ENCODE results near the gene IL25. TPM values are rescaled to one million over a fixed set of nuclear protein-coding genes. Genes with fewer than 3 reads are reported as not detected.
"Not testable (repeated sequence)": the region's sequence is repeated elsewhere in the genome, so short reads cannot be mapped to it uniquely, and the experiment has no call there.

IL25 gene
- total RNA-seq, 1 donor from 2014 or later = not detected

- no peak overlapping the region for H3K27ac Mint-ChIP-seq (ENCODE audit: unreplicated experiment)
- no peak overlapping the region for H3K4me3 Mint-ChIP-seq (ENCODE audit: unreplicated experiment)
- peaks cover 20% of the 10 kb centered on the region for H3K4me1 Mint-ChIP-seq (ENCODE audit: unreplicated experiment)
- peaks cover 5% of the 10 kb centered on the region for H3K27me3 Mint-ChIP-seq (ENCODE audit: unreplicated experiment)
- peaks cover 13% of the 10 kb centered on the region for H3K36me3 Mint-ChIP-seq (ENCODE audit: low read depth, unreplicated experiment)
- no peak for TF ChIP-seq CTCF (IDR thresholded peaks at IDR 0.05; ENCODE audit: unreplicated experiment)
- DNase-seq (ENCODE audit: low spot score) = no peak
- H3K9me3 Mint-ChIP-seq (ENCODE audit: unreplicated experiment) = no peaks in the 10 kb centered on the region
Measured at GRCh38 chr14:23389396-23389795, 16.8 kb downstream of the IL25 start.

- H3K4me3 Mint-ChIP-seq (ENCODE audit: unreplicated experiment); DNase-seq (ENCODE audit: low spot score); H3K27me3 Mint-ChIP-seq (ENCODE audit: unreplicated experiment); H3K9me3 Mint-ChIP-seq (ENCODE audit: unreplicated experiment); H3K36me3 Mint-ChIP-seq (ENCODE audit: low read depth, unreplicated experiment); H3K27ac Mint-ChIP-seq (ENCODE audit: unreplicated experiment): not testable (repeated sequence)
- H3K4me1 Mint-ChIP-seq (ENCODE audit: unreplicated experiment) = peaks cover 20% of the 10 kb centered on the region
Measured at GRCh38 chr14:23389871-23390270, 17.3 kb downstream of the IL25 start.

- TF ChIP-seq CTCF (IDR thresholded peaks at IDR 0.05; ENCODE audit: unreplicated experiment) = no peak
- Mint-ChIP-seq H3K36me3 (ENCODE audit: low read depth, unreplicated experiment) (no peaks in the 10 kb centered on the region), H3K27ac (ENCODE audit: unreplicated experiment) (no peak overlapping the region), H3K4me3 (ENCODE audit: unreplicated experiment) (no peak overlapping the region), H3K27me3 (ENCODE audit: unreplicated experiment) (peaks cover 7% of the 10 kb centered on the region), H3K9me3 (ENCODE audit: unreplicated experiment) (no peaks in the 10 kb centered on the region), H3K4me1 (ENCODE audit: unreplicated experiment) (peaks cover 20% of the 10 kb centered on the region)
- no peak for DNase-seq (ENCODE audit: low spot score)
Measured at GRCh38 chr14:23392613-23393012, 20.0 kb downstream of the IL25 start.

GRCh38 chr14:23396126-23396525, 23.5 kb downstream of the IL25 start:
- TF ChIP-seq CTCF (IDR thresholded peaks at IDR 0.05; ENCODE audit: unreplicated experiment) = no peak
- DNase-seq (ENCODE audit: low spot score) = no peak
- no peaks in the 10 kb centered on the region for H3K9me3 Mint-ChIP-seq (ENCODE audit: unreplicated experiment)
- no peaks in the 10 kb centered on the region for H3K36me3 Mint-ChIP-seq (ENCODE audit: low read depth, unreplicated experiment)
- H3K27ac Mint-ChIP-seq (ENCODE audit: unreplicated experiment) = no peak overlapping the region
- H3K4me3 Mint-ChIP-seq (ENCODE audit: unreplicated experiment) = no peak overlapping the region
- peaks cover 9% of the 10 kb centered on the region for H3K4me1 Mint-ChIP-seq (ENCODE audit: unreplicated experiment)
- H3K27me3 Mint-ChIP-seq (ENCODE audit: unreplicated experiment) = peaks cover 7% of the 10 kb centered on the region

GRCh38 chr14:23396781-23397407, 24.3 kb downstream of the IL25 start:
- no peak for TF ChIP-seq CTCF (IDR thresholded peaks at IDR 0.05; ENCODE audit: unreplicated experiment)
- Mint-ChIP-seq H3K9me3 (ENCODE audit: unreplicated experiment) (no peaks in the 10 kb centered on the region), H3K4me1 (ENCODE audit: unreplicated experiment) (peaks cover 8% of the 10 kb centered on the region), H3K27me3 (ENCODE audit: unreplicated experiment) (peaks cover 7% of the 10 kb centered on the region), H3K36me3 (ENCODE audit: low read depth, unreplicated experiment) (no peaks in the 10 kb centered on the region), H3K4me3 (ENCODE audit: unreplicated experiment) (no peak overlapping the region), H3K27ac (ENCODE audit: unreplicated experiment) (no peak overlapping the region)
- DNase-seq (ENCODE audit: low spot score) = no peak
